SIG-M5 treated with dmso at 0.1 percent for 504 hours (cell line): ENCODE measurements around the gene ZBTB7A.

ENCODE experiments used
- DNase-seq: peaks from one replicate; lab custom pipeline; 2025; ENCODE audit not compliant: unreplicated experiment; lab: John Stamatoyannopoulos, UW

Gene ZBTB7A

DNA sequence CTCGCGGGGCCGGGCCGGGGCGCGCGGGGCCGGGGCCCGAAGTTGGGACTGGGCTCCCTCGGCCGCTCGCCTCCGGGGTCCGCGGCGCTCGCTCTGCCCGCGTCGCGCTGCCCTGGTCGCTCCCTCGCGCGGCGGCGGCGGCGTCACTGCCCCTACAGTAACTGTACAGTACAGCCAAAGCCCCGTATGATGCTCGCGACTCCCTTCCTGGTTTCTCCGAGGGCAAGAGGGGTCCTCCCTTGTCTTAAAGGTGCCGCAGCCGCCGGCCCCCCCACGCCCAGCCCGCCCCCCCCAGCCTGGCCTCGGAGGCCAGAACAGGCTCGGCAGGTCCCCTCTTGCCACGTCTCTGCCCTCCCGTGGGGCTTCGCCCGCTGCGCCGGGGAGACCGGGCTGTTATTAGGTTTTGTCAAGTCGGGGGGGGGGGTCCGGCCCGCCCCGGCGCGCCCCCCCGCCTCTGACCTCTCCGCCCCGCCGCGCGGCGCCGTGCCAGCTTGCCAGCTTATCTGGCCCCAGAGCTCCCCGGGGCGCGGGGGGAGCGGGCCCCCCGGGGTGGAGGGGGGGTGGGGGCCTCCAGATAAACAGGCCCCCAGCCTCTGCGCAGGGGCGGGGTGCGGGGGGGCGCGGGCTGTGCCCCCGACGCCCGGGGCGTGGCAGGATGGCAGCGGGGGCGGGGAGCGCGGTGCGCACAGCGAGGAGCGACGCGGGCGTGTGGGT lies at the start of gene ZBTB7A:
Gene ZBTB7A (minus strand): TSS at position 218 of the 714 bp plus-strand sequence. CDS start 11,667 bp downstream, outside the sequence.
- DNase-seq, result peak; percentile 85

DNA sequence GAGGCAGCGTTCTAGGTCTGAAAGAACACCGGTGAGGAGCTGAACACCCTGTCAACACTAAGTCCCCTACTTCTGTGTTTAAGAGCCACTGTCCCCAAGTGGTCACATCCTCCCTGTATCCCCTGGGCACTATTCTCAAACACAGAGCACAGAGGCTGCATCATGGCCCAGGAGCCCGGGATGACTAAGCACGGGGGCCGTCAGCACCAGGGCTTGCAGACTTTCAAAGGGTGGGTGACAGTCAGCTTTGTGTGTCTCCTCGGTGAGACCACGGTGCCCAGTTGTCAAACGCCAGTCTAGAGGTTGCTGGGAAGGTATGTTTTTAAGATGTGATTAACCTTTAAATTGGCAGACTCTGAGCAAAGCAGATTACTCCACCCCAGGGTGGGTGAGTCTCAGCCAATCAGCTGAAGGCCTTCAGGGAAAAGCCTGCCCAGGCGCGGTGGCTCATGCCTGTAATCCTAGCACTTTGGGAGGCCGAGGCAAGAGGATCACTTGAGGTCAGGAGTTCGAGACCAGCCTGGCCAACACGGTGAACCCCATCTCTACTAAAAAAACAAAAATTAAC lies 49.2 kb upstream of the ZBTB7A start:
- no peak for DNase-seq

DNA sequence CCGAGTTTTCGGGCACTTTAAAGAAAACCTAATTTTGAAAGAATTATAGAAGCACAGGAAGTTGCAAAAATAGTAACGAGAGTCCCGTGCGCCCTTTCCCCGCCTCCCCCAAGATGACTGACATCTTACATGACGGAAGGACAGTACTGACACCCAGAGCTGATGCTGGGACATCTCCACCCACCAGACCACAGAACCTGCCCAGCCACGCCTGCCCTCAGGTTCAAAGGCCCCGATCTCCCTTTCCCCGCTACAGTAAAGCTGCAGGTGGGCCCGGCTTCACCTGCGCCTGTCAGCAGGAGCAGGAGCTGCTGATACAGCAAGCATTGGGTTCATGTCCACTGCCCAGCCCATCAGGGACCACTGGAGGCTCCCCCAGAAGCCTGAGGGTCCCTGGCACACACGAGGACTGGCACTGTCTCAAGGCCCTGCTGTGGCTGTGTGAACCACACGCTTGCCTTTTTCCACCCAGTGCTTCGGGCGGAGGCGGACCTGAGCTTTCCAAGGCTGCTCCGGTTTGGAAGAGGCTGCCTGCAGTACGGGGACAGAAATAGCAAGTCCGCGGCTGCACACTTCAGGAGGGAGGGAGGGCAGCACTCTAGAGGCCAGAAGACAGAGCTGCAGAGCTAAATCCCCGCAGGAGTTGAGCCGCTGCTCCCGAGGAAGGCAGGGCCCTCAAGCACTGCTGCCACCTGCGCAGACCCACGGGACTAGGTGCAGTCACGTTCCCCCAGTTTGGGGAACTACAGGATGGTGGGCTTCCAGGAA lies 48.5 kb upstream of the ZBTB7A start:
- no peak for DNase-seq

DNA sequence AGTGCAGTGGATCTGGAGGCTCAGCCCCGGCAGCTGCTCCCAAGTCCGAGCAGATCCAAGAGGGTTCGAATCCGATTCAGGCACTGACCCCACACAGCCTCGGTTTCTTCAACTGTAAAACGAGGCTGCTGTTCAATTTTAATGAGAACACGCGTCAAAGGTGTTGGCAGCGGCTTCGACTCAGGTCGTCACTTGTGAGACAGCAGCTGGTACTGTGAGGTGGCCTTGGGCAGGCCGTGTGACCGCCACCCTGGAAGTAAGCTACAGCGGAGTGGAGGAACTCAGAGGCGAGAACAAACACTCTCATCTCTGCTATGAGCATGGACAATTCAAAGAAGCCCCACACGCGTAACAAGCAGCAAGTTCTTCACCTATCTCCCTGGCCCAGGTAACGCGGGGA lies 47.5 kb upstream of the ZBTB7A start:
- no peak for DNase-seq

DNA sequence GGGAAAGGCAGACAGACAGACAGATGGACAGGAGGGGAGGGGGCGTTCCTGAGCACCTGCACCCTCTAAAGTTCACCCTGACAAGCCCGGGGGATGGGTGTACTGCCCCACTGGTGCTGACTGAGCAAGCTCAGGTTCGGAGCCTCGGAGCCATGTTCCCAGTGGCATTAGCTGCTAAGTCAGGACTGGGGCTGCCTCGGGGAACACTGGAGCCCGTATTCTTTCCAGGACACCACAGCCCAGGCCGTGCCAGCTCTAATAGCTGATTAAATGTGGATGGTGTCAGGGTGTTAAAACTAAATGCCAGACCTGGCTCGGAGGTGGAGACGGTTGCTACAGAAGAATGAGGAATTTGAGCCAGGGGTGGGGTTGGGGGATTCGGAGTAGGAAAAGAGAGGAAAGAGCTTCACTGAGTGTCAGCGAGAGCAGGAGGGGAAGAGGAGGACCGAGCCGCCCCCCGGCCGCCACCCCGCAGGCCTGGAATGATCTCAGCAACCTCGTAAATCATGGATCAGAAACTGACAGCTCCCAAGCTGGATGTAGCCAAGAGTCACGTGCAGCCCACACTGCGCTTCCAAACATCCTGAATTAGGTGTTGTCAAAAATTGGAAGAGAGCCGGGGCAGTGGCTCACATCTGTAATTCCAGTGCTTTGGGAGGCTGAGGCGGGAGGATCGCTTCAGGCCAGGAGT lies 46.8 kb upstream of the ZBTB7A start:
- DNase-seq, result no peak

DNA sequence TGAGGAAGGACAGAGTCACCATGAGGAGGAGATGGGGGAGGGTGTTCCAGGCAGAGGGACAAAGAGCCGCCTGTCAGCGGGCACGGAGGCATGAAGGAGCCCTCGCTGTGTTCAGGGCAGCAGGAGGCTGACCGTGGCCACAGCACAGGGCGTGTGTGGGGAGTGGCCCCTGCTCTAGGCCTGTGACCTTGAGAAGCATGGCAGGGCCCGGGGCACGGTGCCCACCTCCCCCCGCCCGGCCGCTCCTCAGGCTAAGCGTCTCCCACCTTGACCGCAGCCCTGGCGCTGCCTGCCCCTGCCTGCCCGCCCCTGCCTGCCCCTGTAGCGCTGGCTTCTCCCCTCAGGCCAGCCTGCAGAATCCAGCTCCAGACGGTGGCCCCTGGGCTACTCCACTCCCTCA lies 45.7 kb upstream of the ZBTB7A start:
- DNase-seq, result no peak

DNA sequence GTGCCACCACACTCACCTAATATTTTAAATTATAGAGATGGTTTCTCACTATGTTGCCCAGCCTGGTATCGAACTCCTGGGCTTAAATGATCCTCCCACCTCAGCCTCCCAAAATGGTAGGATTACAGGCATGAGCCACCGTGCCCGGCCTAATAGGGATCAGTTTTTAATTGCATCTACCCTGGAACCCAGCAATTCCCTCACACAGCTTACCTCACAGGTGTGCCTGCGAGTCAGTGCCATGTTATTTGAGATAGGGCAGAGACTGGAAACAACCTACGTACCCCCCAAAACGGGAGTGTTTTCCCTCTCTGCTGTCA lies 42.9 kb upstream of the ZBTB7A start:
- DNase-seq, result no peak

DNA sequence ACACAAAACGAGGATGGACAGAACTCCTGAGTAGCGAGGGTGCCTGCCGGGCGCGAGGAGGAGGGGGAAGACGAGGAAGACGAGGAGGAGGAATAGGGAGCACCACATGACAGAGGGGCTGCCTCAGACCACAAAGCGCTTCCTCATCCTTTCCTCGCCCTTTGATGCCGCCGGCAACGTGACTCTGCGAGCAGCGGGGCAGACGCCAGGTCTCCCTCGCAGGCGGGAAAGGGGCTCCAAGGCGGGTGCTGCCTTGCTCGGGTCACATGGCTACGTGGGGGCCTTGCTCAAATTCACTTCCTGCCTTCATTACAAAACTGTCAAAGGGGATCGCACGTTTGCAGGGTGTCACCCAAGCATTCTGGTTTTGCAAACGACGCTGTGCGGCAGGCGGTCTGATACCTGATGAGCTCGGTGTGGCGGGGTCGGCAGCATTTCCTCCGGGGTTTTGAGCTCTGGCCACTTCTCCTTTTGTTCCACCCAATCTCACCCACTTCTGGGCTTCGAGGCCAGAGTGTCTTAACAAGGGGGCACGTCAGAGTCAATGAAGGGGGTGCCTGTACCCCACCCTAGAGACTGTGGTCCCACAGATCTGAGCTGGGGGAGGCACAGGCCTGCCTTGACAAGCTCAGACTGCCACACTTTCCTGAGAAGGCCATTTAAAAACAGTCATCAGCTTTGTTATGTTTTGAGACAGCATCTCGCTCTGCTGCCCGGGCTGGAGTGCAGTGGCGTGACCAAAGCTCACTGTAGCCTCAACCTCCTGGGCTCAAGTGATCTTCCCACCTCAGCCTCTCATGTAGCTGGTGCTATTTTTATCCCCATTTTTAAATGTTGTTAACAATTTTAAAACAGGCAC lies 42.3 kb upstream of the ZBTB7A start:
- DNase-seq, result peak; percentile 35

DNA sequence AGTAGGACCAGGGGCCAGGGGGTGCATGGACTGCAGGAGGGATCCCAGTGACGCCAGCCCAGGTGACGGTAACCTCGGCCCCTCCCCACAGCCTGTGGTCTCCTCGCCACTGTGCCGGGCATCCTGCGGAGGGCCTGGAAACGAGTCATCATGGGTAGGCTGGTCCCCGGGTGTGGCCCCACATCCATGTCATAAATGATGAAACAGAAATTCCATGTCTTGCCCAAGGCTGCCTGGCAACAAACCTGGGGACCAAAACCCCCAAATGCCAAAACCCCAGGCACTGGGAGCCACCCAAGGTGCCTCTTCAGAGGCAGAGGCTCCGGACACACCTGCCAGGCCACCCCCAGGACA lies 36.4 kb upstream of the ZBTB7A start:
- no peak for DNase-seq

DNA sequence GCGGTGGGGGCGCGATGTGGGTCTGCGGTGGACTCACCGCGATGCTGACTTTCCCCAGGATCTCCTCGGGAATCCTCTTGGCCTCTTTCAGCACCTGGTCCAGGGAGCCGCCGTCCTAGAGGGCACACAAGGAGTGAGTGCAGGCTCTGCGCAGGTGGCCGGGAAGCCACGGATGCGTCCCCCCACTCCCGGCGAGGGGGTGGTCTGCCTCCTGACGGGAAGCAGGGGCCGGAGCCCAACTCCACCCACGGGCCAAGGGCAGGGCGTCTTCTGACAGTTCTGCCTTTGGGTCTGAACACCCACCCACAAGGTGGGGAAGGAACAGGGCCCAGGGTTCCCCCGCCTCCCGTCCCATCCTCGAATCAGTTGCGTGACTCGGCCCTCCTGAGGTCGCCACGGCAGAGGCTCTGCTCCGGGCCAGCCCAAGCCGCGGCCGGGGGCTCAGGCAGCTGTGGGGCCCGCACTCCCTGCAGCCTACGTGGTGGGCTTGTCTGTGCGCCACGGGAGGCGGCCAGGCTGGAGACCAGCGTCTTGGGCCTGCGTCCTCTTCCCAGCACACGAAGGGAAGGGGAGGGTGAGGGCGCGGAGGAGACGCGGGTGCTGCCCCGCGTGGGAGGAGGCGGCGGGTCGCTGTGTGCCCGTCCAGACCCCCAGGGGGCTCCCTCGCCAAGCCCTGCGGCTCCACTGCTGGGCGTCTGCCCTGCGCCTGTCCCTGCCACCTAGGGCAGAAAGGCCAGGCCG lies 35.8 kb upstream of the ZBTB7A start:
- DNase-seq, result no peak

DNA sequence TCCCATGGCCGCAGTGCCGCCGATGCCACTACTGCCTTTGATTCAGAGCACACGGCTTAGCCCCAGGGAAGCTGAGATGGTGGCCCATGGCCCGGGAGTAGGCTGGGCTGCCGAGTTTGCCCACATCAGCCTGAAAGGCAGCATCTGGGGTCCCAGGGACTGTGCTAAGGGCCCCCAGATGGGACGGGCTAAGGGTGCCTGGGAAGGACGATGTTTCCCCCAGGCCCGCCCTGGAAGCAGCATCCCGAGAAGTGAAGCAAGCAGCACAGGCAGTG lies 34.7 kb upstream of the ZBTB7A start:
- no peak for DNase-seq

DNA sequence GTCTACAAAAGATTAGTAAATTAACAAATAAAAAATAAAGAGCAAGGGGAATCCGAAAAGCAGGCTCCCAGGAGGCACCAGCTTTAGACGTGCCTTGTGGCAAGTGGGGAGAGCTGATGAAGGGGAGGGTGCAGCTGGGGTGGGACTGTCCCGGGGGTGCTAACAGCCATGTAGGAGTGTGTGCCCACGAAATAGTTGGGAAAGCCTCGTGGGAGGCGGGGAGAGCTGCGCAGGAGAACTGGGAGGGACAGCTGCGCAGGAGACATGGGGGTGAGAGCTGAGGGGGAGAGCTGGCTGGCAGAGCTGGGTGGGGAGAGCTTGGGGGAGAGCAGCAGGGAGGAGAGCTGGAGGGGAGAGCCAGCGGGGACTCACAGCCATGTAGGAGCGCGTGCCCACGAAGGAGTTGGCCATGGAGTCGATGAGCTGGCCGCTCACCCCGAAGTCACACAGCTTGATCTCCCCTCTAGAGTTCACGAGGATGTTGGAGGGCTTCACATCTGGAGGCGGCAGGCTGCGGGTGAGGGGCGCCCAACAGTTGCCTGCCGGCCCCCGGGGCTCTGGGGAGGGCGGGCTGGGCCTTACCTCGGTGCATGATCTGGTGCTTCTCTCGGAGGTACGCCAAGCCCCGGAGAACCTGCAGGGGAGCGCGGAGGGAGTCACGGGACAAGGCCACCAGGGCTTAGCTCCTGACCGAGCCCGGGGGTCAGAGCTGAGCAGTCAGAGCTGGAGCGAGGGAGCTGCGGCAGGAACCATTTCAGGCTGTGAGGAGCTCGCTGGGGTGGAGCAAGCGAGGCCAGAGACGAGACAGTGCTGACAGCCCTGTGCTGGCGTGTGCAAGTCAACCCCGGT lies 34.2 kb upstream of the ZBTB7A start:
- no peak for DNase-seq

DNA sequence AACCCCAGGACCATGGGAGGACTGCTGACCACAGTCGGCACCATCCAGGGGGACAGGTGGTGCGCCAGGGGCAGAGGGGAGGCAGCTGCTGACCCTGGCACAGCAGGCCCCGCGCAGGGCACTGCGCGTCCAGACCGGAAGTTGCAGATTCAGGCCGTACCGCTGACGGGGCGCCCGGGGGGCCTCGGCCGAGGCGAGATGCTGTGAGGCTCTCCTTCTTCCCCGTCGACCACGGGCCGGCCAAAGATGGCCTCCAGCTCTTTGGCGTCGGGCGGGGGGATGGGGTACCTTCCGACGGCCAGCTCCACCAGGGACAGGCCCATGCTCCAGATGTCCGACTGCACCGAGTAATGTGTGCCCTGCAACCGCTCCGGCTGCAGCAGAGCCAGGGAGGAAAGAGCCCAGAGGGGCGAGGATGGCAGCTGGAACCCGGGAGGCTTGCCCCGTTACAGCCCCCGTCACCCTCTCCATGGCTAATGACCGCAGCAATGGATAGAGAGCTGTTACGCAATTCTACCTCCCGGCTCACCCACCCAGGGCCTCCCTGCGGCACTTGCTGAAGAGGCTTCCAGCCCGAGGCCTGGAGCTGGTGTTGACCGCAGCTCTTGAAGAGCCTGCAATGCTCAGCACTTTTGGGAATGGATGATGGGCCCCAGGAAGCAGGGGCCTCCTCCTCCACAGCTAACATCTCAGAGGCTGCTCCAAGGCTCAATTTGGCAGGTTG lies 32.5 kb upstream of the ZBTB7A start:
- no peak for DNase-seq

DNA sequence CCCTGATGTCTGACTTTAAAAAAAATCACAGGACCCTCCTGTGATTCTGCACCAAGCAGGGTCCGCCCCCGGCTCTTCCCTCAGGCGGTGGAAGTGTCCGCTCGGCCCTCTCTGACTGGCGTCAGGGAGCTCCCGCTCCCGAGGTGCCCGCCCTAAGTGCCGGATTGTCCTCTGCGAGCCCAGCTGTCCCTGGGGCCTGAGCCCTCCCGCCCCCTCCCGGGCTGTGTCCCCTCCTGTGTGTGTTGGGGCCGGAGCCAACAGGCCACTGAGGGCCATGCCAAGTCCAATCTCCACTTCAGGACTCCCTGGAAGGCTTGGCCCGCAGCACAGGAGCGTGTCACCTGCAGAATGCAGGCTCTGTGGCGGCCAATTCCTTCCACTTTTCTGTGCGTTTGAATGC lies 31.8 kb upstream of the ZBTB7A start:
- no peak for DNase-seq

DNA sequence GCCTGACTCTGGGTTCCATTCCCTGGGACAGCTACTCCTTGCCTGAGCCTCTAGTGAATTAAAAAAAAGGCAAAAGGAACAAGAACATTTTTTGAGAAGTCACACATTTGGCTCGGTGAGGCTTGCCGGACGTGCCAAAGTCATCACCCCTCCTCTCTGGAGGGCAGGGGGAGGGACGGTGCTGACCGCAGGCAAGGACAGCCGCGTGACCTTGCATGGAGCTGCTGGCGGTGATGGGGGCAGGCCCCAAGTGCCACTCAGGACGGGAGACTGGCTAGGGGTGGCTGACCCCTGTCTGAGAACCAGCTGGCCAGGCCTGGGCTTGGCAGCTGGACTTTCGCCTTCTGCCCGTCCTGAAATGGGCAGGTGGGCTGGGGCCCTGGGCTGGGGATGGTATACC lies 30.8 kb upstream of the ZBTB7A start:
- DNase-seq, result no peak

DNA sequence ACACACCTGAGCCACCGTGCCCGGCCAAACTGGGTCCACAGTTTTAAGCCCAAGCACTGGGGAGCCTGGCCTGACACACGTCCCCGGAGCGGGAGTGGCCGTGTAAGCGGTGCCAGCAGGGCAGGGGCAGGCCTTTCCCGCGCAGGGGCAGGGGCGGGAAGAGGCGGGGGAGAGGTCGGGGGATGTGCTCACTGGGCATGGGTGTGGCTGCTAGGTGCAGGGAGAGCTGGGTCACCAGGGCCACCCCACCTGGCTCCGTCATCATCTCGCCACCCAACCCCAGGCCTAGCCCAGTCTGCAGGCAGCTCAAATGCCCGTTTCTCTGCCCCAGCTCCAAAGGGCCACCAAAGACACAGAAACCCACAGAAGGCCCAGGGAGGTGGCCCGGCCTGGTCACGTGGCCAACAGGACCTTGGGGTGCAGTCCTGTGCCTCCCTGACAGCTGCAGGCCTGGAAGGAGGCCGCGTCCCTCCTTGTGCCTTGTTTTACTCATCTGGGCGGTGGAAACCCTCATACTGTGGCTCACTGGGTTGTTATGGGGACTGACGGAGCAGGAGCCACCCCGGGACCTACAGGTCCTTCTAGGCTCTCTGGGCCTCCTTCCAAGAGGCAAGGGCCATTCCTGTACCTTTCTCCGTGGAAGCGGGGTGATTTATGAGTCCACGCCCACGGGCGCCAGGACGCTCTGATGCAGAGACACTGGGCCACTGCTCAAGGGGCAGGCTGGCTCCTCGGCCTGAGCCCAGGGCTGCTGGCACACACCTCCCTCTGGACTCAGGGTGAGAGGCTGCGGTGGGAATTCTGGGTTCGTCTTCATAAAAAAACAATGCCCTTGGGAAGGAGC lies 29.6 kb upstream of the ZBTB7A start:
- no peak for DNase-seq

DNA sequence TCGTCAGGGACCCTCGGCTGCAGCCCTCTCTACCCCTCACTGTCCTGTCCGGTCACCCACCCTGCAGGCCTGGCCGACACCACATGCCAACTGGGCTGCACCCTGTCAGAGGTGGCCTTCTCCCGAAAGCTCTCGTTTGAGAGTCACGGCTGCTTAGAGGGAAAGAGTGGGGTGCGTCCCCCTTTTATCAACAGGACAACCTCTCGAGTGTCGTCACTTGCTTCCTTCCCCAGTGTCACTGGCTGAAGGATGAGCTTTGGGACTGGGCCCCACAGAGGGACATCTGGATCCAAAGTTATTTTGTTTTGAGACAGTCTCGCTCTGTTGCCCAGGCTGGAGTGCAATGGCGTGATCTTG lies 28.8 kb upstream of the ZBTB7A start:
- no peak for DNase-seq

DNA sequence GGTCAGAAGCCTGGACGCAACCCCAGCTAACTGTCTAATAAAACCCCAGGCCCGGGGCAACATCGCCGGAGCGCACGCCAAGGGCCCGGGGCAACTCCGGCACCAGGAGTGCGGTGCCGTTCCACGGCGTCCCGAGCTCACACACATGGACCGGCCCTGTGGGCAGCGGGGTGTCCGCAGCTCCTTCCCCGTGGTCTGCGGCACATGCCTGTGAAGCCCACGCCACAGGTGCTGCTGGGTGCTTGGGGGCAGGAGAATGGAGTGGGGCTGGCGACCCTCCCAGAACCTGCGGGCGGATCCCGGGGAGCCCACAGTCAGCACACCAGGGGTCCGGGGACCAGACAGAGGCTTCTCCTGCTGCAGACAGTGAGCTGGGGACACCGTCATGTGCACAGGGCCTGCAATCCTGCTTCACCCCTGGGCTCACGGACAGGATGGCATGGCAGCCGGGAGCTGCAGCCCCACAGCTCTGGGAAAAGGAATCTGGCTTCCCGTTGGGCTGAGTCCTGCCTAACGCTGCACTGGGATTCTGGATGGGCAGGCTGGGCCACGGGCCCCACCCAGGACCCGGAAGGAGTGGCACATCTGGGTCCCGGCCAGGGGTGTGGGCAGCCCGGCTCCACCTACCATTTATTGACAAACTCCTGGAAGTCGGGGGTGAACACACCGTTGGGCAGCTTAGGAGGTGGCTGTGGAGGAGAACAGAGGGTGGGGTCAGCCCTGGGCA lies 28.2 kb upstream of the ZBTB7A start:
- no peak for DNase-seq
